Smooth muscle cell (in vitro differentiated cells): ENCODE data around the gene SLC6A1. TPM values are rescaled to one million over a fixed set of nuclear protein-coding genes. Genes with fewer than 3 reads are reported as not detected.

Experiments used
- DNase-seq: peaks from one replicate; lab custom pipeline; 2025; ENCODE audit not compliant: unreplicated experiment; lab: John Stamatoyannopoulos, UW
- H2AFZ ChIP-seq: fragments of 200-600 bp; sonication (generic); 2 replicates; pipeline ENCODE4 v1.6.0; 2016; ENCODE audit warnings: antibody characterized with exemption, low read depth, mild to moderate bottlenecking
- H3F3A ChIP-seq: fragments of 200-600 bp; sonication (generic); 2 replicates; pipeline ENCODE4 v1.6.0; 2017; ENCODE audit warnings: antibody characterized with exemption, low read depth
- H3K27ac ChIP-seq: fragments of 200-600 bp; sonication (generic); 2 replicates; pipeline ENCODE4 v1.5.1; 2016; ENCODE audit warnings: low read depth, mild to moderate bottlenecking
- H3K27me3 ChIP-seq: fragments of 200-600 bp; sonication (generic); 2 replicates; pipeline ENCODE4 v1.6.1; 2016; ENCODE audit warnings: low read depth, mild to moderate bottlenecking
- H3K36me3 ChIP-seq: fragments of 200-600 bp; sonication (generic); 2 replicates; pipeline ENCODE4 v1.5.1; 2016; ENCODE audit warnings: low read depth
- H3K4me1 ChIP-seq: fragments of 200-600 bp; sonication (generic); 2 replicates; pipeline ENCODE4 v1.5.1; 2016; ENCODE audit warnings: low read depth
- H3K4me2 ChIP-seq: fragments of 200-600 bp; sonication (generic); 2 replicates; pipeline ENCODE4 v1.6.0; 2016; ENCODE audit warnings: mild to moderate bottlenecking
- H3K4me3 ChIP-seq: fragments of 200-600 bp; sonication (generic); 2 replicates; pipeline ENCODE4 v1.5.1; 2016; ENCODE audit warnings: mild to moderate bottlenecking
- H3K79me2 ChIP-seq: fragments of 200-600 bp; sonication (generic); 2 replicates; pipeline ENCODE4 v1.6.0; 2016; ENCODE audit warnings: low read depth, mild to moderate bottlenecking
- H3K9ac ChIP-seq: fragments of 200-600 bp; sonication (generic); 2 replicates; pipeline ENCODE4 v1.6.0; 2016; ENCODE audit warnings: low read depth
- H3K9me3 ChIP-seq: fragments of 200-600 bp; sonication (generic); replicated peaks from 2 replicates; pipeline ENCODE4 v1.5.1; 2016; ENCODE audit warnings: low read depth
- H4K20me1 ChIP-seq: fragments of 200-600 bp; sonication (generic); 2 replicates; pipeline ENCODE4 v1.6.0; 2016; ENCODE audit warnings: low read depth
- CTCF ChIP-seq: fragments of 200-600 bp; sonication (generic); IDR thresholded peaks from 2 replicates; pipeline ENCODE4 v1.5.1; 2017; ENCODE audit warnings: borderline replicate concordance, mild to moderate bottlenecking, antibody characterized with exemption; ENCODE audit not compliant: insufficient read depth, poor library complexity, severe bottlenecking
- WGBS: methylation state at CpG from one replicate; pipeline ENCODE4 v1.1.7; 2016; ENCODE audit warnings: low lambda C conversion rate; 5-methylcytosine and 5-hydroxymethylcytosine counted together
- polyA plus RNA-seq: library from polyadenylated mRNA; unstranded; fragments of >200 nt; fragmentation: Nextera tagmentation; extraction: Ambion mirVana; gene quantifications from 2 replicates; pipeline ENCODE4 v1.2.1, GENCODE V29; 2016
- total RNA-seq: library from RNA; depleted of rRNA; stranded (reverse); fragments of >200 nt; gene quantifications from 2 replicates; pipeline ENCODE4 v1.2.3, GENCODE V29; 2014

Gene SLC6A1
- total and polyA plus RNA-seq, 2 experiments from 2014 or later, result 0.26 to 0.40 TPM

GRCh38 chr3:10974131-10974530 is 18.4 kb upstream of the SLC6A1 start:
- H3K27me3 ChIP-seq, result peaks cover 27% of the 10 kb centered on the region
- no peaks in the 10 kb centered on the region for H3K36me3 ChIP-seq
- no peaks in the 10 kb centered on the region for H3K9me3 ChIP-seq
- H3K79me2 ChIP-seq, result no peaks in the 10 kb centered on the region
- H3K4me3 ChIP-seq, result no peak overlapping the region
- no peak overlapping the region for H3K4me2 ChIP-seq
- TF ChIP-seq CTCF, result no peak
- WGBS, result 87% methylated on average over 7 of the region's 7 CpGs
- H2AFZ ChIP-seq, result no peak overlapping the region
- no peaks in the 10 kb centered on the region for H4K20me1 ChIP-seq
- DNase-seq, result no peak
- no peak overlapping the region for H3K27ac ChIP-seq
- H3K9ac ChIP-seq, result no peak overlapping the region
- no peaks in the 10 kb centered on the region for H3F3A ChIP-seq
- no peaks in the 10 kb centered on the region for H3K4me1 ChIP-seq

GRCh38 chr3:10974746-10975375 is 17.7 kb upstream of the SLC6A1 start:
- no peak for TF ChIP-seq CTCF
- Histone ChIP-seq H3K9ac (no peak overlapping the region), H3K4me3 (no peak overlapping the region), H3K27me3 (peaks cover 27% of the 10 kb centered on the region), H2AFZ (no peak overlapping the region), H3K4me1 (no peaks in the 10 kb centered on the region), H3K36me3 (no peaks in the 10 kb centered on the region), H3K4me2 (no peak overlapping the region), H3K9me3 (no peaks in the 10 kb centered on the region), H3K27ac (no peak overlapping the region), H3F3A (no peaks in the 10 kb centered on the region), H4K20me1 (no peaks in the 10 kb centered on the region), H3K79me2 (no peaks in the 10 kb centered on the region)
- 67% methylated on average over 7 of the region's 7 CpGs for WGBS
- DNase-seq, result no peak

- Histone ChIP-seq H3K4me2 (no peak overlapping the region), H3K27ac (no peak overlapping the region), H3K4me1 (no peaks in the 10 kb centered on the region), H3K9ac (no peak overlapping the region), H2AFZ (no peak overlapping the region), H3F3A (no peaks in the 10 kb centered on the region), H3K36me3 (no peaks in the 10 kb centered on the region), H3K9me3 (no peaks in the 10 kb centered on the region), H3K27me3 (peaks cover 27% of the 10 kb centered on the region), H4K20me1 (no peaks in the 10 kb centered on the region), H3K4me3 (no peak overlapping the region), H3K79me2 (no peaks in the 10 kb centered on the region)
- no peak for DNase-seq
- WGBS, result 92% methylated on average over 1 of the region's 1 CpG
- no peak for TF ChIP-seq CTCF
Measured at GRCh38 chr3:10975695-10976234, 16.8 kb upstream of the SLC6A1 start.

- no peak for TF ChIP-seq CTCF
- Histone ChIP-seq H2AFZ (no peak overlapping the region), H4K20me1 (no peaks in the 10 kb centered on the region), H3K36me3 (no peaks in the 10 kb centered on the region), H3K9ac (no peak overlapping the region), H3K4me3 (no peak overlapping the region), H3K27ac (no peak overlapping the region), H3K27me3 (peaks cover 26% of the 10 kb centered on the region), H3K9me3 (no peaks in the 10 kb centered on the region), H3K79me2 (no peaks in the 10 kb centered on the region), H3K4me2 (no peak overlapping the region), H3K4me1 (no peaks in the 10 kb centered on the region), H3F3A (no peaks in the 10 kb centered on the region)
- no peak for DNase-seq
- WGBS, result 85% methylated on average over 1 of the region's 1 CpG
Measured at GRCh38 chr3:10976770-10977169, 15.8 kb upstream of the SLC6A1 start.
